Measurements from ENCODE around the gene BMPR1B.

- TF ChIP-seq POLR2A (IDR thresholded peaks at IDR 0.05) (no peak), POLR2AphosphoS5 (IDR thresholded peaks at IDR 0.05) (no peak)
These were observed 92.1 kb downstream of the BMPR1B start for GRCh38 chr4:94849901-94850300.
